ENCODE measurements around the gene GGA1.
A peak's percentile ranks its signal among the peaks of the same experiment; 100 is the strongest.

Gene GGA1, protein sequence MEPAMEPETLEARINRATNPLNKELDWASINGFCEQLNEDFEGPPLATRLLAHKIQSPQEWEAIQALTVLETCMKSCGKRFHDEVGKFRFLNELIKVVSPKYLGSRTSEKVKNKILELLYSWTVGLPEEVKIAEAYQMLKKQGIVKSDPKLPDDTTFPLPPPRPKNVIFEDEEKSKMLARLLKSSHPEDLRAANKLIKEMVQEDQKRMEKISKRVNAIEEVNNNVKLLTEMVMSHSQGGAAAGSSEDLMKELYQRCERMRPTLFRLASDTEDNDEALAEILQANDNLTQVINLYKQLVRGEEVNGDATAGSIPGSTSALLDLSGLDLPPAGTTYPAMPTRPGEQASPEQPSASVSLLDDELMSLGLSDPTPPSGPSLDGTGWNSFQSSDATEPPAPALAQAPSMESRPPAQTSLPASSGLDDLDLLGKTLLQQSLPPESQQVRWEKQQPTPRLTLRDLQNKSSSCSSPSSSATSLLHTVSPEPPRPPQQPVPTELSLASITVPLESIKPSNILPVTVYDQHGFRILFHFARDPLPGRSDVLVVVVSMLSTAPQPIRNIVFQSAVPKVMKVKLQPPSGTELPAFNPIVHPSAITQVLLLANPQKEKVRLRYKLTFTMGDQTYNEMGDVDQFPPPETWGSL

DNA sequence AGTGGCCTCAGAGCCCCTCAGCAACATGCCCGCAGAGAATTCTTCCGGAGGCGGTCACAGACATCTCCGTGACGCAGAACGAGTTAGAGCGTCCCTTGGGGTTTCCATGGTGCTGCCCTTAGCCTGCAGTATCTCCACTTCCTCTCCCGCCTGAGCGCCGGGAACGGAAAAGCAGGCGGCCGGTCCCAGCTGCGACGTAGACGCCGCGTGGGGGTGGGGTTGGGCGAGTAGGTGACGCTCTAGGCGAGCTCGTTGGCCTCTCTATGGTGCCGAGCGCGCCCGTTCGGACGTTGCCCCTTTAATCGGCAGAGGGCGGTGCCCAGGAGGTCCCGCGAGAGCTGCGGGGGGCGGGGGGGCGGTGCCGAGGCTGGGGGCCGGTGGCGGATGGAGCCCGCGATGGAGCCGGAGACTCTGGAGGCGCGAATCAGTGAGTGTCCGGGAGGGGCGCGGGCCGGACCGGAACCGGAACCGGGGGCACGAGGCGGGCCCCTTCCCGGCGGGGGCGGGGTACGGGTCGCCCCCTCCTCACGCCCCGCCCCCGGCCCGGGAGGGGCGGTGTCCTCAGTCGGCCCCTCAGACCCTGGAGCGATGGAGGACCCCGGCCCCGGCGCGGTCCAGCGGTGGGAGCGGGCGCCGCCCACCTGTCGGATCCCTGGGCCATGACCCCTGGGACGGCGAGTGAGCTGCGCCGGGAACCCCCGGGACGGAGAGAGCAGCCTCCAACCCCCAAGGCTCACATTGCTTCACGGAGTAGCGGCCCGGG lies at the start of gene GGA1:
TSS of gene GGA1 (plus strand) at position 358 of the 763 bp plus-strand sequence. CDS start at position 385, 27 bp downstream.
- peak; percentile 84 for DNase-seq (ENCODE audit: low read depth, low spot score)
- peak within 1 kb of the TSS; percentile 97 for H3K27ac ChIP-seq

DNA sequence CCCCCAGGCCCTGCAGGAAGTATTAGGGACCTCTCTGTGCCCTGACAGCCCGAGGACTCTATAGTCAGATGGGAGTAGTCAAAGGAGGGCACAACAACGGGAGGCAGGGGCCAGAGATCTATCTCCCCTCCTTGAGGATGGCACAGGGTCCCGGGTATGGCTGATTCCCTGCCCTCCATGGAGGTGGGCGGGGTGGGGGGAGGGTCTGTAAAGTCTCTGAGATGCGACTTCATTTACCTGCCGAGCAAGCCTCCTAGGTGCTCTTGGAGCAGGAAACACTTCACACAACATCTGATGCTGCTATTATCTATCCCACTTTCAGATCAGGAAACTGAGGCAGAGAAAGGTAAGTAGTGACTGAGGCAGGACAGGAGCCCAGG lies 49.1 kb upstream of the GGA1 start:
- H3K27ac ChIP-seq: peak overlapping the region; percentile 93

DNA sequence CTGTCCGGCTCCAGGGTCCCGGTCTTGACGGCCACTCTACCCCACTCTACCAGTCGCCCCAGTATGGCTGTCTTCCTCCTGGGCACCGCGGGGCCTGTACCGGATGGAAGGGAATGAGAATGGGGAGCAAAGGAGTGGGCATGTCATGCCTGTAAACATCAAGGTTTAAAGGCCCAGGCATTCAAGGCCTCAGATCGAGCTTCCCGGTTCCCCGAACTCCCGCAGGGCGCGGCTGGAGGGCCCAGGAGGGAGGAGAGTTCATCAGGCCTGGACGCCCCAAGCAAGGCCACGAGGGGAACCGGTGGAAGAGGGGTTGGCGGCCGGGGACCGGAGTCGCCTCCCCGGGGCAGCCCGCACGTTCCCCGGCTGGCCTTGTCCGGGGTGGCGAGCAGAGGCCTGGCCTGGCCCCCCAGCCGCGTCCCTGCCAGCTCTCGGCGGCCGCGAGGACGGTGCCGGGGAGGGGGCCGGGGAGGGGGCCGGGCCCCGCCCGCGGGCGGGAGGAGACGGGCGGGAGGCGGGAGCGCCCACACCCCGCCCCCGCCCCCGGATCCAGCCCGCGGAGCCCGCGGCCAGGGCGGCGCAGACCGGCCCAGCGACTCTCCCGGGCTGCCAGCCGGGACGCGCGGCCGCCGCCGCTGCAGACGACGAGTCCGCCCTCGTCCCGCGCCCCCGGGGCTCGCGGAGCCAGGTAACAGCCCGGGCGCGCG lies 48.6 kb upstream of the GGA1 start, which contains the start of gene CDC42EP1:
TSS of gene CDC42EP1 (plus strand) at position 580 of the 707 bp plus-strand sequence. CDS start 5,870 bp downstream, outside the sequence.
- H3K27ac ChIP-seq: peak within 1 kb of the TSS; percentile 93

More for the DNA sequence above, 49.1 kb upstream of the GGA1 start:
- DNase-seq (ENCODE audit: low read depth, low spot score): no peak

DNA sequence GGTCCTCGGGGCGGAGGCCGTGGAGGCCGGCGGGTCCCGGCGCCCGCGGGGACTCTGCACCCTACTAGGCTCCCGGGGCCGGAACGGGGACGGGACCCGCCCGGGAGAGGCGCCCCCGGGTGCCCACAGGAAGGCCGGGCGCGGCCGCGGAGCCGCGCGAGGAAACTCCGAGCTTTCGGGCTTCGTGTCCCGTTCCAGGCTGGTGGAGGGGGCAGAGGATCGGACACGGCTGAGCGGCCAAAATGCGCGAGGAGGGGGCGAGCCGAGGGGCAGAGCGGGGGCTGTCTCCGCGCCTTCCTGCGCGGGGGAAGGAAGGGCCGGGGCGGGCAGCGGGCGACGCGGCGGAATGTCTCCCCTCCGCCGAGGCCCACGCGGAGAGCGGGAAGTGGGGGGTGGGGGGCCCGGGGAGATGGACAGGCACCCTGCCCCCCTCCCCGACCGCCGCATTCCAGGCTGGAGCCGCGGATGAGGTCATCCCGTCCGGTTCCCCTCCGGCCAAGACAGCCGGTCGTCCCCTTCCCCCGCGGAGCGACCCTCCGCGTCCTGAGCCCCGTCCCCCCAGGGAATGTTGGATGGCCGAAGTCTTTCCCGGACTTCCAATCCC lies 47.9 kb upstream of the GGA1 start:
- no peak for DNase-seq (ENCODE audit: low read depth, low spot score)
- H3K27ac ChIP-seq: peak overlapping the region; percentile 93

More for the DNA sequence above, 48.6 kb upstream of the GGA1 start, which contains the start of gene CDC42EP1:
- no peak for DNase-seq (ENCODE audit: low read depth, low spot score)

DNA sequence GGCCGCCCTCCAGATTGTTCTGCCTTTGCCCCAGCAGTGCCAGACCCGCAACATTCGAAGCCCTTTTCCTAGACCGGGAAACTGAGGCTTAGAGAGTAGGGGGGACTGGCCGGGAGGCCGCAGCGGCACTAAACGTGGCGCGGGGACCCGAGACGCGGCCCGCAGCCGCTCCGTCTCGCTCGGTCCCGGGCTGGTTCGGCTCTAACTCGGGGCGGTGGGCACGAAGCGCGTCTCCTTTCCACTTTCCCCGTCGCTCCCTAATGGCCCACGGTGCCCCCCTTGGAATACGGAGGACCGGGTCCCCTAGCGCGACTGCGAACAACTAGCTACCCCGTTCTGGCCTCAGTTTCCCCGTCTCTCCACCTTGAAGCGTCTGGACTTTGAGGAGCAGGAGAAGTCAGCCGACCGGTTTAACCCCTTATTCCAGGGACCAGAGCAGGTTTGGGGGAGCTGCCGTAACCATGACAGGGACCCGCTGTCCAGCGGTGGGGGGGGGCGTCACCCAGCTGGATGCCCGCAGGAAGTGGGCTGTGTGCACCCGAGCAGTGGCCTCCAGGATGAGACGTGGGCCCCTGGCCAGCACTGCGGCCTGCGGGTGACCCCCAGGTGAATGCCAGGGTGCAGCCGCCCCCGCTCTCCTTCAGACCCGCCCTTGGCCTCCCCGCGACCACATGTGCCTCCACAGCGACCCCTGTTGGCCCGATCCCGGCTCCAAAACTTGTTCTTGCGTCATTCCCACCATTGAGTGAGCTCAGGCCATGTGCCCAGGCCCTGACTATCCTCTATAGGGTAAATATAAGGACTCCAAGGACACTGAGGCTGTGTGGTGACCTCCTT lies 47.2 kb upstream of the GGA1 start:
- DNase-seq (ENCODE audit: low read depth, low spot score): no peak
- peak overlapping the region; percentile 93 for H3K27ac ChIP-seq

DNA sequence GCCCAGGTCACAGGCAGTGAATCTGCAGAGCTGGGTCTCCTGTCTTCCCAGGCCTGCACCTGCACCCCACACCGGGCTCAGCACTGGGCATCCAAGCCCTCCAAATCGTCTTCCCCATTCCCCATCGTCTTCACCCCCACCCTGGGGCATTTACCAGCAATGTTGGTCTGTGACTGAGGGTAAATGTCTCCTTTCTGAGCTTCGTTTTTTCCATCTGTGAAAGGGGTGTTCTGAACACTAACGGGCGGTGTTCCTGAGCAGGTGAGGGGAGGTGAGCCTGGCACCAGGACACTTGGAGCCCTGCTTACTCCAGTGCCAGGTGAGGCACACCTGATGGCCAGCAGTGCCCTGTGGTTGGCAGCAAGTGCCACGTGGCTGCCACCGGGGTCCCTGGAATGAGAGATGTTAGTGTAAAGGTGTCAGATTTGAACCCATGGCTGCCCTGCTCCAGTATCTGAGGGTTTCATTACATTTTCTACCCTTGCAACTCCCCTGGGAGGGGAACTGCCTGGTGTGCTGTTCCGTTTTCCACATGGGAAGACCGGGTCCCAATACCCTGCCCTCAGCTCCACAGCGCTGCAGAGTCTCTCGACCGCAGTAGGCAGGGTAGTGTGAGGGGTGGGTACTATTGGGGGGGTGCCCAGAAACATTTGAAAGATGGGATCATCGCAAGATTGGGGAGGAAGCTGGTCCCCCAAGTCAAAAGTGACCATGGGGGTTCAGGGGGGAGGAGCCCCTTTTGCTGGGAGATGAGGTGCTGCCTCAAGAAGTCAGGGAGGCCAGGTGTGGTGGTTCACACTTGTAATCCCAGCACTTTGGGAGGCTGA lies 46.4 kb upstream of the GGA1 start:
- no peak for DNase-seq (ENCODE audit: low read depth, low spot score)
- H3K27ac ChIP-seq: peak overlapping the region; percentile 93

DNA sequence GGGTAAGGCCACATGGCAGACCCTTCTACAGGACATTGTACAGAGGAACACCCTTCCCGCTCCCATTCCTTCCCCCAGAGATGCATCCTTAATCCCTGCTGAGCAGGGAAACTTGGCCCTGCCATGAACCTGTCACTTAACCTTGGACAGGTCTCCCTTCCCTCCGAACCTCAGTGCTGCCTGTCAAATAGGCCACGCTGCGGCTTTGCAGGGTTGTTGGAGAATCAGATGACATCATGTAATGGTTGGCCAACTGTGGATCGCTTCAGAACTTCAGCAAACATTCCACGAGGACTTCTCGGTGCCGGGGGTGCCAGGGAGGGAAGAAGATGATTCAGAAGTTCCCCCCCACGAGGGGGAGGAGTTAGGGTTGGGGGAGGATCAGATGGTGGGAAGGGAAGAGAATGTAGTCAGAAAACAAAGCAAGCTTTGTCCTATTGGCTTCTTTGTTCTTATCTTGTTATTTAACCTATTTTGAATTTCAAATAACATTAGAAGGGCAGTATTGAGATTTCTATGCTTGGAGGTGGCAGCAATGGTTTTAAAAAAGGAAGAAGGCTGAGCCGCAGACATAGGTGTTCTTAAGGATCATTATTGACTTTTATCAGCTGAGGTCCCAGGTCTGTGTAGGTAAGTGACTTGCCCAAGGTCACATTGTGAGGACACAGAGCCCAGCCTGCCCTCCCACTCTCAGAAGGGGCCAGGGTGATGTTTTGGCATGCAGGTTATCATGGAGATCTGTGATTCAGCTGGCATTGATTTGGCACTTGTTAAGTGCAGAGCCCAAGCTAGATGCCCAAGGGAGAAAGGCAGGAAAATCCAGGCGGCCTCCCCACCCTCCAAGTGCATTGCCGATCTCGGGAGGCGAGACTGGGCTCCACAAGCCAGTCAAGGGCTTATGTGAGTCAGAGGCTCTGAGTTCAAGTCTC lies 45.2 kb upstream of the GGA1 start:
- peak; percentile 84 for DNase-seq (ENCODE audit: low read depth, low spot score)
- peak overlapping the region; percentile 93 for H3K27ac ChIP-seq

DNA sequence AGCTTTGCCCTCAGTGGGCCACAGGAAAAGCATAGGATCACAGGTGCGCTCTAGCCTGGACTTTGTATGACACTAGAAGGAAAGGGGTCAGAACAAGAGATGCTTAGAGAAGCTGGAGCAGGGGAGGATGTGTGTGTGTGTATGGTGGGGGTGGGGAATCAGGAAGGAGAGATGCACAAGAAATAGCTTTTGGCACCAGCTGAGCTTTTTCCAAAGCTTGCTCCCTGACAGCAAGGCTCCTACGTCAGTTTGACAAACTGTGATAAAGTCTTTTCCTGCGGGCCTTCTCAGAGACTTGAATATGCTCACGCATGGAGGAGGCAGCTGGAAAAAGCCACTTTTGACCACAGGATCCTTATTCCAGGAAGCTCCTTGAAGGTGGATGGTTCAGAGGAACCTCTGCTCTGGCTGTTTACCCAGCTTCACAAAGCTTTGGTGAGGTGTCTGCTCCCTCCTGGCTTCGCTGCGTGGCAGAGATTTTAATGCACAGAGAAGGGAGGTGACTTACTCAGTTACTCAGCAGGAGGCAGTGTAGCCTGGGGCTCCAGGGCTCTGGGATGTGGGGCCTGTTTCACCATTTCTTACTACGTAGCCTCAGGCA lies 44.4 kb upstream of the GGA1 start:
- peak overlapping the region; percentile 93 for H3K27ac ChIP-seq
- no peak for DNase-seq (ENCODE audit: low read depth, low spot score)

DNA sequence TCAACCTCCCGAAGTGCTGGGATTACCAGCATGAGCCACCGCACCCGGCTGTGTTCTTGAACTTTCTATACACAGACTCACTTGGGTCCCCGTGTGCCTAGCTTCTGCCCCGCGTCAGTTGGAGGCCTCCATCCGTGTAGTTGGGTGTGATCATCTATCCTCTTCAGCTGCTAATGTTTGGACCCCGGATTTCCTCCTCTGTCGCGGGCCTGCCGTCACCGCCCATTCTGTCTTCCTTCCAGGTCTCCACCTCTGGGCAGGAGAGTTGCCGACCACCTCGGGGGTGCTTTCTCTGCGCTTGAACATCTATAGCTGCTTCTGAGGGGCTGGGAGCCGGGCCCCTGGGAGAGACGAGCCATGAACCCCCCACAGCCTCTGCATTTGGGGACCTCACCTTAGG lies 42.8 kb upstream of the GGA1 start:
- peak overlapping the region; percentile 47 for H3K27ac ChIP-seq
- no peak for DNase-seq (ENCODE audit: low read depth, low spot score)

DNA sequence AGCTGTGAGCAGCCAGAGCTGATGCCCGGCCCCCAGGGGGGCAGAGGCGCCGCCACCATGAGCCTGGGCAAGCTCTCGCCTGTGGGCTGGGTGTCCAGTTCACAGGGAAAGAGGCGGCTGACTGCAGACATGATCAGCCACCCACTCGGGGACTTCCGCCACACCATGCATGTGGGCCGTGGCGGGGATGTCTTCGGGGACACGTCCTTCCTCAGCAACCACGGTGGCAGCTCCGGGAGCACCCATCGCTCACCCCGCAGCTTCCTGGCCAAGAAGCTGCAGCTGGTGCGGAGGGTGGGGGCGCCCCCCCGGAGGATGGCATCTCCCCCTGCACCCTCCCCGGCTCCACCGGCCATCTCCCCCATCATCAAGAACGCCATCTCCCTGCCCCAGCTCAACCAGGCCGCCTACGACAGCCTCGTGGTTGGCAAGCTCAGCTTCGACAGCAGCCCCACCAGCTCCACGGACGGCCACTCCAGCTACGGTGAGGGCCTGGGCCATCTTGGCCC lies 42.3 kb upstream of the GGA1 start:
- H3K27ac ChIP-seq: peak overlapping the region; percentile 47
- DNase-seq (ENCODE audit: low read depth, low spot score): no peak

DNA sequence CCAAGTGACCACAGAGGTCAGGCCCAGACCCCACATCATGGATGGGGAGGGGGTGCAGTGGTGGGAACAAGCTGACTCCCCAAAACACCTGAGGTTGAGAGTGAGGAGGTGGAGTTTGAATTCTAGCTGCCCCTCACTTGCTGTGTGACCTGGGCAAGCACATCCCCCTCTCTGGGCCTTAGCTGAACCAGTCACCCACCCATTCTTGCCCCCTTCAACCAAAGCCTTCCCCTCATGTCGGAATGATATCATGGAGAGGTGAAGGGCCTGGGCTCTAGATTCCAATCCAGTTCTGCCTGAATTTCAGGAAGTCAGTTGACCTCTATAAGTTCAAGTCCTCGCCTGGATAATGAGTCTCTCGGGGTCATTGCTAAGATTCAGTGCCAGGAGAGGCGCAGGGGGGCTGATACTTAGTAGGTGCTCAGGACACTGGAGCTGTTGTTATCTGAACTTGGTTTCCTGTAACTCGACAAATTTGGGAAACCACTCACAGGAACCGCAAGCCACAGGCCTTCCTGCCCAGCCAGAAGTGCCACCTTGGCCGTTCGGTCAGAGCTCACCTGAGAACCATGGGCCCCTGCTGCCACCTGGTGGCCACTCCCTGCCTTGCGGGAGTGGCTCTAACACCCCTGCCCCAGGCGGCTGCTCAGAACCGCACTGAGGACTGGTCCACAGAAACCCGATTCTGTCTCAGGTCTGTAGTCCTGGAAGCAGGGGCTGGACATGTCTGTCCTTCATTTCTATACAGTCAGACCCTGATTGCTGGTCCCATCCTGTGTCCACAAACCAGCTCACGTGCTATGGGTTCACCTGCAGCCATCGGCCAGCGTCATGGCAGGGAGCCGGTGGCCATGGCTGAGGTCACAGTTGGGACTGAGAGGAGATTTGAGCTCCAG lies 41.5 kb upstream of the GGA1 start:
- DNase-seq (ENCODE audit: low read depth, low spot score): peak; percentile 72
- peak overlapping the region; percentile 47 for H3K27ac ChIP-seq

DNA sequence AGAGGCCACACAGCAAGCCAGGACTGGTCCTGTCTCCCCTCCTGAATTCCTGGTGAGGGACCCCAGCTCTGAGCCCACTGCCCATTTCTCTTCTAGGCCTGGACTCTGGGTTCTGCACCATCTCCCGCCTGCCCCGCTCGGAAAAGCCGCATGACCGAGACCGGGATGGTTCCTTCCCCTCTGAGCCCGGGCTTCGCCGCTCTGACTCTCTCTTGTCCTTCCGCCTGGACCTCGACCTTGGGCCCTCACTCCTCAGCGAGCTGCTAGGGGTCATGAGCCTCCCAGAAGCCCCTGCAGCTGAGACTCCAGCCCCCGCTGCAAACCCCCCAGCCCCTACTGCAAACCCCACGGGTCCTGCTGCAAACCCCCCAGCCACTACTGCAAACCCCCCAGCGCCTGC lies 40.6 kb upstream of the GGA1 start:
- H3K27ac ChIP-seq: no peak overlapping the region
- DNase-seq (ENCODE audit: low read depth, low spot score): no peak

DNA sequence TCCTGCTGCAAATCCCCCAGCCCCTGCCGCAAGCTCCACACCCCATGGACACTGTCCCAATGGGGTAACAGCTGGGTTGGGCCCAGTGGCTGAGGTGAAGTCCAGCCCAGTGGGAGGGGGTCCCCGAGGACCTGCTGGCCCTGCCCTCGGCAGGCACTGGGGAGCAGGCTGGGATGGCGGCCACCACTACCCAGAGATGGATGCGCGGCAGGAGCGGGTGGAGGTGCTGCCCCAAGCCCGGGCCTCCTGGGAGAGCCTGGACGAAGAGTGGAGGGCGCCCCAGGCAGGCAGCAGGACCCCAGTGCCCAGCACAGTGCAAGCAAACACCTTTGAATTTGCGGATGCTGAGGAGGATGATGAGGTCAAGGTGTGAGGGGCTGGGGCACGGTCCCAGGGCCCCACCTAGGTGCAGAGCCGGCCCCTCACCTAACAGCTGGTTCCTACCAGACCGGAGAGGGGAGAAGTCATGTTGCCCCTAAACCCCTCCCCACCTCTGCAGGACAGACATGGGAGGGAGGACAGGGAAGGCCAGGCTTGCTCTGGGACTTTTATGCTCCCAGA lies 40.1 kb upstream of the GGA1 start:
- no peak for DNase-seq (ENCODE audit: low read depth, low spot score)
- H3K27ac ChIP-seq: no peak overlapping the region

DNA sequence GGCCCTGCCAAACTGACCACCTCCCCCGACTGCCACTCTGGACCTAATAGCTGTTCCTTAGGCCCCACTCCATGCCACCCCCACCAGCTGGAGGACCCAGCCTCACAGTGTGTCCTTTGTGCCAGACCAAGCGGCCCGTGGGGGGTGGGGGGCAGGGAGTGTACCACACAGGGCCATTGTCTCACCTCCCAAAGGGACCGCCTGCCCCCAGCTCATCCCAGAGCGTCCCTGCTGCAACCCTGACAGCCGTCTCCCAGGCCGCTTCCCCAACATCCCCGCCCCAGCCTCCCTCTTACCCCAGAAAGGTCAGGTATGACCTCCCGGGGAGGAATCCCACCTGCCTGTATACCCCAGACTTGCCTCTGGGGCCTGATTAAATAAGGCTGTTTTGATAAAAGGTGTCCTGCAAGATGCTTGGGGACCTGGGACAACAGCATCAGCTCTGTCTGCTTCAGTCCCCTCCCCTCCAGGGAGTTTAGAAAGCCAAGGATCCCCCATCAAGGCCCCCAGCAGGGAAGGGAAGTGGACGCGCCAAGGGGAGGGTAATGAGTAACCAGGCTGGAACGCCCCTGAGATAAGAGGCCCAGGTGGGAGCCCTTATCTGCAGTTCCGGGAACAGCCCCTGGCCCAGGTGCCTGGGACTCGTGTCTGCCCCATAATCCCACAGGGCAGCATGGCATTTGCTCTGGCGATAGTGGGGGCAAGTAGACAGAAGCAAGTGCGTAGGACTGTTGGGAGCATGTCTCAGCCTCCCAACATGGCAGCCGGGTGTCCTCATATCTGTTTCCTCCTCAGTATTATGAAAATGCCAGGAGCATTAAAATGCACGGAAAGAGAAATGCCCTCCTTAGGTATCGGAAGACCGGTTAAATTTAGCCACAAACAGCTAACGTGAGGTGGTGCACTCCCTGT lies 39.4 kb upstream of the GGA1 start:
- peak overlapping the region; percentile 30 for H3K27ac ChIP-seq

More for the DNA sequence above, 39.4 kb upstream of the GGA1 start:
- no peak for DNase-seq (ENCODE audit: low read depth, low spot score)
